ENCODE measurements around the gene STX16.

Gene STX16

DNA sequence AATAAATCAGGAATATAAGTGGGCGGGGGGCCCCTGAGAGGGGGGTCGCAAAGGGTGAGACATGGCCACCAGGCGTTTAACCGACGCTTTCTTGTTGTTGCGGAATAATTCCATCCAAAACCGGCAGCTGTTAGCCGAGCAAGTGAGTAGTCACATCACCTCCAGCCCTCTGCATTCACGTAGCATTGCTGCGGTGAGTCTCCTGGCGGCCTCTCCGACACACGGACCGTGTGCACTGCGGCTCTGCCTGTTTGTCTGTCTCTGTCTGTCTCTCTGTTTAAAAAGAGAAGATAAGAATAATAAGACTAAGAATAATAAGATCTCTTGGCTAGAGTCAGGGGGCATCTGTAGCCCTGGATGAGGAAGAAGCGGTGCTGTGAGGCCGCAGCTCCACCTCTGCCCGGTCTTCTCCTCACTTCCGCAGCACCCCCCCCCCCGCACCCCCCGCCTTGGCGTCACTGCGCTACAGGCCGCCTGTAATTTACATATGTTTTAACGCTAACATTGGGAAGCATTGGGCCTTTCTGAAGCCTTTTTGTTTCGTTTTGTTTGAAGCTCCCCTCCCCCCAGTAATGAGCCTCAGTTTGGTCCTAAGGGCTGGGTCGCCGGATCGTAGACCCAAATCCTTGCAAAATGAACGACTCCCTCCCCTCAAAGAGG is 993 bp downstream of the STX16 start:
- peak; percentile 60 for ATAC-seq
- TF ChIP-seq GLIS3 (CRISPR knock-in tag; IDR thresholded peaks at IDR 0.05) (no peak), OSR1 (CRISPR knock-in tag; IDR thresholded peaks at IDR 0.05) (no peak), TCF4 (CRISPR knock-in tag; IDR thresholded peaks at IDR 0.05; ENCODE audit: borderline replicate concordance) (no peak), ZNF8 (CRISPR knock-in tag; IDR thresholded peaks at IDR 0.05) (no peak), TOX (CRISPR knock-in tag; IDR thresholded peaks at IDR 0.05; ENCODE audit: borderline replicate concordance) (no peak), ESRRG (CRISPR knock-in tag; IDR thresholded peaks at IDR 0.05) (no peak), SNAI2 (CRISPR knock-in tag; IDR thresholded peaks at IDR 0.05) (no peak), ZC3H10 (CRISPR knock-in tag; IDR thresholded peaks at IDR 0.05) (no peak), ZNF565 (CRISPR knock-in tag; conservative IDR thresholded peaks at IDR 0.05; ENCODE audit: low read depth) (no peak), CSDC2 (CRISPR knock-in tag; IDR thresholded peaks at IDR 0.05) (no peak), ISL1 (CRISPR knock-in tag; IDR thresholded peaks at IDR 0.05) (no peak), ZFP30 (CRISPR knock-in tag; IDR thresholded peaks at IDR 0.05) (no peak), BACH2 (CRISPR knock-in tag; IDR thresholded peaks at IDR 0.05; ENCODE audit: borderline replicate concordance) (no peak), ZFP3 (CRISPR knock-in tag; IDR thresholded peaks at IDR 0.05) (no peak)
- TF ChIP-seq, protein P1, sequence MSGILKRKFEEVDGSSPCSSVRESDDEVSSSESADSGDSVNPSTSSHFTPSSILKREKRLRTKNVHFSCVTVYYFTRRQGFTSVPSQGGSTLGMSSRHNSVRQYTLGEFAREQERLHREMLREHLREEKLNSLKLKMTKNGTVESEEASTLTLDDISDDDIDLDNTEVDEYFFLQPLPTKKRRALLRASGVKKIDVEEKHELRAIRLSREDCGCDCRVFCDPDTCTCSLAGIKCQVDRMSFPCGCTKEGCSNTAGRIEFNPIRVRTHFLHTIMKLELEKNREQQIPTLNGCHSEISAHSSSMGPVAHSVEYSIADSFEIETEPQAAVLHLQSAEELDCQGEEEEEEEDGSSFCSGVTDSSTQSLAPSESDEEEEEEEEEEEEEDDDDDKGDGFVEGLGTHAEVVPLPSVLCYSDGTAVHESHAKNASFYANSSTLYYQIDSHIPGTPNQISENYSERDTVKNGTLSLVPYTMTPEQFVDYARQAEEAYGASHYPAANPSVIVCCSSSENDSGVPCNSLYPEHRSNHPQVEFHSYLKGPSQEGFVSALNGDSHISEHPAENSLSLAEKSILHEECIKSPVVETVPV (CRISPR knock-in tag; IDR thresholded peaks at IDR 0.05) = no peak
- TF ChIP-seq, protein P2, sequence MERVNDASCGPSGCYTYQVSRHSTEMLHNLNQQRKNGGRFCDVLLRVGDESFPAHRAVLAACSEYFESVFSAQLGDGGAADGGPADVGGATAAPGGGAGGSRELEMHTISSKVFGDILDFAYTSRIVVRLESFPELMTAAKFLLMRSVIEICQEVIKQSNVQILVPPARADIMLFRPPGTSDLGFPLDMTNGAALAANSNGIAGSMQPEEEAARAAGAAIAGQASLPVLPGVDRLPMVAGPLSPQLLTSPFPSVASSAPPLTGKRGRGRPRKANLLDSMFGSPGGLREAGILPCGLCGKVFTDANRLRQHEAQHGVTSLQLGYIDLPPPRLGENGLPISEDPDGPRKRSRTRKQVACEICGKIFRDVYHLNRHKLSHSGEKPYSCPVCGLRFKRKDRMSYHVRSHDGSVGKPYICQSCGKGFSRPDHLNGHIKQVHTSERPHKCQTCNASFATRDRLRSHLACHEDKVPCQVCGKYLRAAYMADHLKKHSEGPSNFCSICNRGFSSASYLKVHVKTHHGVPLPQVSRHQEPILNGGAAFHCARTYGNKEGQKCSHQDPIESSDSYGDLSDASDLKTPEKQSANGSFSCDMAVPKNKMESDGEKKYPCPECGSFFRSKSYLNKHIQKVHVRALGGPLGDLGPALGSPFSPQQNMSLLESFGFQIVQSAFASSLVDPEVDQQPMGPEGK (CRISPR knock-in tag; IDR thresholded peaks at IDR 0.05; ENCODE audit: borderline replicate concordance) = no peak
- TF ChIP-seq, protein P3, sequence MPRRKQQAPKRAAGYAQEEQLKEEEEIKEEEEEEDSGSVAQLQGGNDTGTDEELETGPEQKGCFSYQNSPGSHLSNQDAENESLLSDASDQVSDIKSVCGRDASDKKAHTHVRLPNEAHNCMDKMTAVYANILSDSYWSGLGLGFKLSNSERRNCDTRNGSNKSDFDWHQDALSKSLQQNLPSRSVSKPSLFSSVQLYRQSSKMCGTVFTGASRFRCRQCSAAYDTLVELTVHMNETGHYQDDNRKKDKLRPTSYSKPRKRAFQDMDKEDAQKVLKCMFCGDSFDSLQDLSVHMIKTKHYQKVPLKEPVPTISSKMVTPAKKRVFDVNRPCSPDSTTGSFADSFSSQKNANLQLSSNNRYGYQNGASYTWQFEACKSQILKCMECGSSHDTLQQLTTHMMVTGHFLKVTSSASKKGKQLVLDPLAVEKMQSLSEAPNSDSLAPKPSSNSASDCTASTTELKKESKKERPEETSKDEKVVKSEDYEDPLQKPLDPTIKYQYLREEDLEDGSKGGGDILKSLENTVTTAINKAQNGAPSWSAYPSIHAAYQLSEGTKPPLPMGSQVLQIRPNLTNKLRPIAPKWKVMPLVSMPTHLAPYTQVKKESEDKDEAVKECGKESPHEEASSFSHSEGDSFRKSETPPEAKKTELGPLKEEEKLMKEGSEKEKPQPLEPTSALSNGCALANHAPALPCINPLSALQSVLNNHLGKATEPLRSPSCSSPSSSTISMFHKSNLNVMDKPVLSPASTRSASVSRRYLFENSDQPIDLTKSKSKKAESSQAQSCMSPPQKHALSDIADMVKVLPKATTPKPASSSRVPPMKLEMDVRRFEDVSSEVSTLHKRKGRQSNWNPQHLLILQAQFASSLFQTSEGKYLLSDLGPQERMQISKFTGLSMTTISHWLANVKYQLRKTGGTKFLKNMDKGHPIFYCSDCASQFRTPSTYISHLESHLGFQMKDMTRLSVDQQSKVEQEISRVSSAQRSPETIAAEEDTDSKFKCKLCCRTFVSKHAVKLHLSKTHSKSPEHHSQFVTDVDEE (CRISPR knock-in tag; IDR thresholded peaks at IDR 0.05) = no peak
- TF ChIP-seq, protein P4, sequence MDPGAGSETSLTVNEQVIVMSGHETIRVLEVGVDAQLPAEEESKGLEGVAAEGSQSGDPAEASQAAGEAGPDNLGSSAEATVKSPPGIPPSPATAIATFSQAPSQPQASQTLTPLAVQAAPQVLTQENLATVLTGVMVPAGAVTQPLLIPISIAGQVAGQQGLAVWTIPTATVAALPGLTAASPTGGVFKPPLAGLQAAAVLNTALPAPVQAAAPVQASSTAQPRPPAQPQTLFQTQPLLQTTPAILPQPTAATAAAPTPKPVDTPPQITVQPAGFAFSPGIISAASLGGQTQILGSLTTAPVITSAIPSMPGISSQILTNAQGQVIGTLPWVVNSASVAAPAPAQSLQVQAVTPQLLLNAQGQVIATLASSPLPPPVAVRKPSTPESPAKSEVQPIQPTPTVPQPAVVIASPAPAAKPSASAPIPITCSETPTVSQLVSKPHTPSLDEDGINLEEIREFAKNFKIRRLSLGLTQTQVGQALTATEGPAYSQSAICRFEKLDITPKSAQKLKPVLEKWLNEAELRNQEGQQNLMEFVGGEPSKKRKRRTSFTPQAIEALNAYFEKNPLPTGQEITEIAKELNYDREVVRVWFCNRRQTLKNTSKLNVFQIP (CRISPR knock-in tag; IDR thresholded peaks at IDR 0.05; ENCODE audit: borderline replicate concordance, low read depth) = no peak

DNA sequence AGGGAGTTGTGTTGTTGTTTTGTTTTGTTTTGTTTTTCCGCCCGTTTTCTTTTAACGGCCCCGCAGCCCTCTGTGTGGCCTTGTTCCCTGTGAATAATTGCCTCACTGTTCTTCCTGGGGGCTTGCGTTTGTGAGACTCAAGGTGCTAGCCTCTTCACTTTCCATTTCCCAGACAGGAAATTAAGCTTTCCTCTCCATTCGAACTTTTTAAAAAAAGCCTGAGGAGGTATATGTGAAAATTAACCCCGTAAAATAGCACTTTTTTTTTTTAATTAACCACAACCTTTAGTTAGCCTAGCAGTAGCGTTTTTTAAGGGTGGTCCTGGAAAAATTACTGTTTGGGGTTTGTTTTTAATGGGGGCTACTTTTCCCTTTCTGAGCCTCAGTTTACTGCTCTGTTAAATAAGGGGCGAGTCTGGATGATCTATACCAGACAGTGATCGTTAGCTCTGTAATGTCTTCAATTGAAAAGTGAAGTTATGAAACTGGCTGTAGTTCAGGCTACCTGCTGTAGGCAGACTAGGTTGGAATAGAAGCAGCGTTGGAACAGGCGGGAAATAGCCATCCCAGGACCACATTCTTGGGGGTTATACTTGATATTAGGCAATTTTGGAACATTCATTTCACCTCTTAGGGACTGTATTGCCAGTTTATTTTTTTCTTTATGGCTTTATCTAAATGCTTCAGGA is 1.7 kb downstream of the STX16 start:
- peak; percentile 11; the same call in 1 of the 3 replicates for ATAC-seq
- TF ChIP-seq ZNF565 (CRISPR knock-in tag; conservative IDR thresholded peaks at IDR 0.05; ENCODE audit: low read depth) = no peak
- TF ChIP-seq ZFP30 (CRISPR knock-in tag; IDR thresholded peaks at IDR 0.05) = no peak
- TF ChIP-seq OSR1 (CRISPR knock-in tag; IDR thresholded peaks at IDR 0.05) = no peak

DNA sequence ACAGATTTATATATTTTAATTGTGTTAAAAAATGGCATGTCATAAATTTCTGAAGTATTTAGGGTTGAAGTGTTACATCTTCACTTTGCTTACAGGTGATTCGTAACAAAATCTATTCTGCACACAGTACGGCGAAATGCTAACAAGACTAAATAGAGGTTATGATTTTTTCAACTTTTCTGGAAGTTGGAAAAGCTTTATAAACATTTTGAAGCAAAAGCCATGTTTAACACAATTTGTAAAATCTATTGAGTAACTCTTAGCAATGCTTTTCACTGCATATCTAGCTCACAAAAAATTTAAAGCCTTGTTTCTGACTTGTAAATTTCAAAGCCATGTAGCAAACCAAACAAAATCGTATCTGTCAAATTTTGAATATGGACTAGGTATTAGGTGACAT is 3.3 kb downstream of the STX16 start:
- ATAC-seq = no peak
- TF ChIP-seq BACH2 (CRISPR knock-in tag; IDR thresholded peaks at IDR 0.05; ENCODE audit: borderline replicate concordance) = no peak
- TF ChIP-seq CSDC2 (CRISPR knock-in tag; IDR thresholded peaks at IDR 0.05) = no peak
- no peak for TF ChIP-seq ZNF8 (CRISPR knock-in tag; IDR thresholded peaks at IDR 0.05)
- no peak for TF ChIP-seq SNAI2 (CRISPR knock-in tag; IDR thresholded peaks at IDR 0.05)
- no peak for TF ChIP-seq OSR1 (CRISPR knock-in tag; IDR thresholded peaks at IDR 0.05)
- no peak for TF ChIP-seq ARNTL (CRISPR knock-in tag; IDR thresholded peaks at IDR 0.05; ENCODE audit: borderline replicate concordance, low read depth)
- TF ChIP-seq, protein P1 (CRISPR knock-in tag; IDR thresholded peaks at IDR 0.05) = no peak
- TF ChIP-seq, protein P4 (CRISPR knock-in tag; IDR thresholded peaks at IDR 0.05; ENCODE audit: borderline replicate concordance, low read depth) = no peak
- TF ChIP-seq ZNF70 (CRISPR knock-in tag; IDR thresholded peaks at IDR 0.05) = no peak

Data from SK-N-SH treated with all-trans-retinoic acid at 6 μM for 48 hours (cell line).